Hepatocyte (in vitro differentiated cells): ENCODE results near the gene HINFP.

Experiments
- CTCF ChIP-seq: fragments of 200-600 bp; sonication (generic); IDR thresholded peaks from 2 replicates; pipeline ENCODE4 v1.5.1; 2016; ENCODE audit warnings: antibody characterized with exemption, mild to moderate bottlenecking; ENCODE audit not compliant: poor library complexity
- EZH2 ChIP-seq: fragments of 200-600 bp; sonication (generic); IDR thresholded peaks from 2 replicates; pipeline ENCODE4 v1.6.1; 2016; ENCODE audit warnings: antibody characterized with exemption, mild to moderate bottlenecking, borderline replicate concordance

- no peak for TF ChIP-seq CTCF
- no peak for TF ChIP-seq EZH2
These were observed 29.2 kb upstream of the HINFP start for GRCh38 chr11:119091966-119092879.
